ENCODE data around the gene TAGLN.
A peak's percentile ranks its signal among the peaks of the same experiment; 100 is the strongest.

The TAGLN gene

DNA sequence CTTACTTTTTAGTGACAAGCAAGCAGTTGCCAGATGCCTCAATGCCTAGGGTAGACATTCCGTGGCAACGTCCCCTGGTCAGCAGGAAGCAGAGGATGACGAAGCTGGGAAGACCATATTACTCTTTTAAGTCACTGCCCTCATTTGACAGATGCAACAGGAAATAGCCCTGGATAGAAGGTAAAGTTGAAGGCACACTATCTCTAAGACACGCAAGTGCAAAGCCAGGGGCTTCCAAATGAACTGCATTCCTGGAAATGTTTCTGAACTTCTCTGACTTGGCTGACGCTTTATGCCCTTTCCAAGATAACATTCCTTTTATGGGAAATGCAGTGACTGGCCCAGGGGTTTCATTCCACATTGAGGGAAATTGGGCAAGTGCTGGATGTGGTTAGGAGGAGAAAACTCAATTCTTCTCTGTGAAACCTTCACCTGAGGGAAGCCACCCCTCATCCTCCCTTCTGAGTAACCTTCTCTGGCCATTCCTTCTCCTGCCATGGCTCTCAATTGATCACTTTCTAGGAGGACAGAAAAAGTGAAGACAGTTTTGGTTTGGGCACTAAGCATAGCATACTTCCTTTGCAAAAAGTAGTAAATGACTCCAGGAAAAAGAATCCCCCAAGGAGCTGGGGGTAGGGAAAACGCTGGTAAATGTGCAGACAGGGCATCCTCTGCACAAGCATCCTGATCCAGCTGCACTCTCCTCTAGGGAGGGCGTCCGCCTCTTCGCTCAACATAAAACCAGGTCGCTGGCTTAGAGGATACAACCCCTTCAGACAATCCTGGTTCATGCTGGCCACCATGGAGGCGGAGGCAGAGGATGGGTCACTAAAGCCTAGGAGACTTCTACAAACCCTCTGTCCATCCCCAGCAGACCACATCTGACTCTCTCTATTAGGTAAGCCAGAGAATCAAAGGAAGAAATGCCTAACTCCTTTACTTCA, 18.2 kb downstream of the TAGLN start:
- DNase-seq = no peak

- DNase-seq = no peak
Observed at GRCh38 chr11:117218133-117218915, 19.2 kb downstream of the TAGLN start.

DNA sequence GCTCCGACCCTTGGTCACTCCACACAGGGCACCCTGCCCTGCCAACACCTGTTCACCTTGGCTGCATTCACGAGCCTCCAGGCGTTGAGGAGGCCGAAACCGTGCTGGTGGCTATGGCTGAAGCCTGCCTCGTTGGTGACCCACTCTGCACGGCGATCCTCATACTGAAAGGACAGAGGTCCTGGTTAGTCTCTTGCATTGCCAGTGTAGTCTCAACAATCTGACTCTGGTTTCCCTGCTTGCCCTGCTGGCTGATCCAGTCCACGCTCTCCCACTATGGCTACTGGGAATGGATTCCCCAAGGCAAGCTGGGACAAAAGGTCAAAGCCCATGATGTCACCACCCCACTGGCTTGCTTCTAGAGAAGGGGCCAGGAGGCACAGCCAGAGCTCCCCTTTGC, 19.8 kb downstream of the TAGLN start:
- no peak for DNase-seq

DNA sequence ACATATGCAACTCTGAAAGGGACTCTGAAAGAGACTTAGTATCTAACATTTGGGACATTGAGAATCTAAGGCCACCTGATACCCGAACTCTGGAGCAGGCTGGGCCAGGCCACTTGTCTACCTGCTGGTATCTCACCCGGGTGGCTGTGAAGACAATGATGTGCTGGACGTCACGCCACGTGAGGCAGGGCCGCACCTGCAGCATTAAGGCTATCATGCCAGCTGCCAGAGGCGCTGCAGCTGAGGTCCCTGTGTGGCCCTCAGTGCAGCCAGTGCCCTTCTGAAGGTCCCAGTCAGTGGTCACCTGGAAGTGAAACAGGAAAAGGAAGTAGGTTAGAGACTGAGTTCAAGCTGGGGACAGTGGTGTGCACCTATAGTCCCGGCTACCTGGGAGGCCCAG, 20.3 kb downstream of the TAGLN start:
- DNase-seq = no peak

- DNase-seq = no peak
Observed at GRCh38 chr11:117219995-117220394, 20.8 kb downstream of the TAGLN start.

DNA sequence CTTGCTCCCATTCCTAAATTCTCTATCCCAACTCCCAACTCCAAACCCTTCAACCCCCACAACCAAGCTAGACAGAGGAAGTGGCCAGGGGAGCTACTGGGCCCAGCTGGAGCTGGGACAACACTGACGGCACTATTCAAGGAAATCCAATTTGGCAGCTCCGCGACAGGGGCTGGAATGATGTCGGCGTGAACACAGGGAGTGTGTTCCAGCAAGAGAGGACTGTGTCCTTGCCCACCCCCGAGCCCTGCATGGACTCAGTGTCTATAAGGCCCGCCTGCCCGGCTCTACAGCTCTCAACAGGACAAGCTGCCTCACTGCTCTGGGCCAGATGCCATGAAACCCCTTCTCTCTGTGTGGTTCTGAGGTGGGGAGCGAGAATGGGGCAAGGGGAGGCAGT, 21.4 kb downstream of the TAGLN start:
- no peak for DNase-seq

GRCh38 chr11:117220999-117221774, 22.0 kb downstream of the TAGLN start:
- no peak for DNase-seq

- no peak for DNase-seq
Observed at GRCh38 chr11:117221775-117222517, 22.8 kb downstream of the TAGLN start.

DNA sequence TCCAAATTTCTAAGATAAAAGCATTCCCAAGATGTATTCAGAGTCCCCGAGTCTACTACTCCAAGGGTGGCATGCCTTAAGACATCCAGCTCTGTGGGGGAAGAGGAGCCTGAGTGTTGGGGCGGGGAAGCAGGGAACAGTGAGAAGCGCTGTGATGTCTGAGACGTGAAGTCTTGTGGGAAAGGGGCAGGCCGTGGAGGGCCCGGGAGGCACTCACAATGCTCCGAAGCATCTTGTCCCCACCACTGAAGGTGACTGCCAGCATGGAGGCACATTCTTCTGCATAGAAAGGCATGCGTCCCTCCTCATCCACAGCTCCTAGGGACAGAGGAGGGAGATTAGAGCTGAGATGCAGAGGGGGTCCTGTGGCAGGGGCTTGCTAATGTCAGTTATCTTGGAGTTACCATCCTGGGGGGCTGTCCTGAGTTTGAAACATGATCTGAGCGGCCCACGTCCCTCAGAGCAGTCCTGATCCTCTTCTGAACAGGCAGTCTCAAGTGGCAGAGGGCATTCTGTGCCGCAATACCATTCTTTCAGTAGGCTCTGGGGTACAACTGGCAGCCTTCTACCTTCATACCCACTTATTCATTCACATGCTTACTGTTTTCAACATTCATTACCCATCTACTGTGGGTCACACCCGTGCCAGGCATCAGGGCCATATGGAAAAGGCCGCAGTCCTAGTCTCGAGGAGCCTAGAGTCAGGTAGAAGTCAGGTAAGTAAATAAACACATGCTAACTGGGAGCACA, 24.0 kb downstream of the TAGLN start:
- DNase-seq = no peak

- DNase-seq = no peak
Observed at GRCh38 chr11:117223741-117224689, 24.8 kb downstream of the TAGLN start.

- no peak for DNase-seq
Observed at GRCh38 chr11:117225553-117226170, 26.5 kb downstream of the TAGLN start.

DNA sequence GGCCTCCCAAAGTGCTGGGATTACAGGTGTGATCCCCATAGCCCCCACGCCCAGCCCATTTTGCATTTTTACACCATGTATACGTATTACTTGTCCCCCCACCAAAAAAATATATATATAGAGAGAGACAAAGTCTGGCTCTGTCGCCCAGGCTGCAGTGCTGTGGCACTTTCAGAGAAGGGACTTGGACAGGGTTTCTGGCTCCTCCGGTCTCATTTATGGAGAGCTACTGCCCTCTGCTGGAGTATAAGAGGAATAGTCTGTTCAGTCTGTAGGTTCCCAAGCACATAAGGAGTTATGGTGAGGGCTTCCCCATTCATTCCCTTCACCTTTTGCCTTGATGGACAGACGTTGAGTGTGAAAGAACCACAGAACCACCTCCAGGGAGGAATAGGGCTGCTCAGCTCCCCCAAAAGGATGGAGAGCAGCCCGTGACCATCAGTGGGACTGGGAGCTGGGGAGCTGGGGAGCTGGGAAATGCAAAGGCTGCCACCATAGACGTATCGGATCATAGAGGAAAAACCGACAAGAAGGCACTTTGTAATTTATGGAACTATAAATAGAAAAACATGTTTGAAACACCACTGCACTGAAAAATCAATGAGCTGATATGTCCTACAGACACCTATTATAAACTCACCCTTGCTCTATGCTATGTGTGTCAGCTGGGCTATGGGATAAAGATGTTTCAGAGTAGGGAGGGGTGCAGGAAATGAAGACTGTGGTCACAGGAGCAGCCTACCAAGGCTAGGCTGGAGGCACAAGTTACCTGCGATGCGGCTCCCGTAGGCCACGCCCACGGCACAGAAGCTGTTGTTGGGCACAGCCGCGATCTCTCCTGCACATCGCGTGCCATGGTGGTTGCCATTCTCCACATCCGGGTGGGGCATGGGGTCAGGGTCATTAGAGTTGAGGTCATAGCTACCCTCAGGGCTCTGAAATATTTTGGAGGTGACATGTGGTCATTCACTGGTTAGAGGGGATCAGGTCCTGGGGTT, 27.5 kb downstream of the TAGLN start:
- DNase-seq = peak in 3 of 5 experiments; percentile 30 to 84 (median 48)

- no peak for DNase-seq
Observed at GRCh38 chr11:117228091-117228490, 28.9 kb downstream of the TAGLN start.

DNA sequence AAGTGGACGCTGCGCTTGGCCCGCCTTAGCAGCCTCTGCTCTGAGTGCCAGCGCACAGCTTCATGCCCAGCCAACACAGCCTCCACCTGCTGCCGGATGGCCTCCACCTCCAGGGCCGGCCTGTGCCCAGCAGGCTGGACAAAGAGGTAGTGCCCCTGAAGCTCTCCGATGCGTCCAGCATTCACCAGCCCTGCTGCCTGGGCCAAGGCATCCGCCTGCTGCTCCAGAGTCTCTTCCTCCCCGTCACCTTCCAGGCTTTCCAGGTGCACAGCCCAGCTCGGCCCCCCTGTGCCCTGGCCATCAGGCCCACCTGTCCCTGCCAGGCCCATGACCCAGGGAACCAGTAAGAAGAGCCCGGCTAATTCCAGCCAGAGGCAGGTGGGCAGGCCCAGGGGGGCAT, 30.2 kb downstream of the TAGLN start:
- DNase-seq = no peak

DNA sequence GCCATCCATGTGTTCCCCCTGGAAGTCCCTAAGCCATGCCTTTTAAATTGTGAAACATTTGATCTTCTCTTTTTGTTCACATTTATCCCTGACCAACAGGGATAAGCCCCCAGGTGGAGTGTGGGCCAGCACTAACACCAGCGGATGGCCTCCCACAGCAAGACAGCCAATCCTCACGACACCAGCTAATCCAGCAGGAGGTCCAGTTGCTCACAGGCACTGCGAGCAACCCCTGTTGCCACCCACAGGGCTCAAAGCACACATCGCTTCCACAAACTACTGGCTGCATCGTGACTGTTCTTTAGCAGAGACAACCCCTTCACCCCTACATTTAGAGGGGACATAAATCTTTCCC, 30.7 kb downstream of the TAGLN start:
- no peak for DNase-seq

DNA sequence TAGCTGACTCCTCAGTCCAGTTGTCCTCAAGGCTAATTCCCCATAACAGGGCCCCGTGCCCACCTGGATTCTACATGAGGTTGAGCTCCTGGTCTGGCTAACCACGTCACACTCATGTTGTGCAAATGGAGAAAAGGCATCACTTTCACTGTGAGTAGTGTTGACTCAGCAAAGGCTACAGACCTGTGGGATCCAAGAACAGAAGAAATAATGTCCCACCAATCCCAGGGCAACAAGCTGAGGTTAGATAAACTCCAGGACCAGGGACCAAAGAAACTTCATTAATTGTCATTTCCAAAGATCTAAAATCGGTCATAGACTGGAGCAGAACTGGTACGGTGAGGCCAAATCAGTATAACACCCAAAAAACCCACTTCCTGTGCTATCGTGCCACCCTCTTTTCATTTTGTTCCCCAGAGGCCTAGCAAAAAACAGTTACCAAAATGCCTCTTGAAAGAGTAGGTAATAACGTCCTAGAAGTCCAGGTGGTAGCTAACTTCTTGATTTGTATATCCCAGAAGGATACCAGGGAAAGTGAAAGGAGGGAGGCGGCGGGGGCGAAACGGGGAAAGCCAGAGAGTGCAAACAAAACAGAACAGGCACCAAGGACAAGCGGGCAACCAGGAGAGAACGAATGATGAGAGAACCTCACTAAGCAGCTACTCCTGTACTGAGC, 31.3 kb downstream of the TAGLN start:
- peak in 3 of 5 experiments; percentile 19 to 91 (median 67) for DNase-seq

DNA sequence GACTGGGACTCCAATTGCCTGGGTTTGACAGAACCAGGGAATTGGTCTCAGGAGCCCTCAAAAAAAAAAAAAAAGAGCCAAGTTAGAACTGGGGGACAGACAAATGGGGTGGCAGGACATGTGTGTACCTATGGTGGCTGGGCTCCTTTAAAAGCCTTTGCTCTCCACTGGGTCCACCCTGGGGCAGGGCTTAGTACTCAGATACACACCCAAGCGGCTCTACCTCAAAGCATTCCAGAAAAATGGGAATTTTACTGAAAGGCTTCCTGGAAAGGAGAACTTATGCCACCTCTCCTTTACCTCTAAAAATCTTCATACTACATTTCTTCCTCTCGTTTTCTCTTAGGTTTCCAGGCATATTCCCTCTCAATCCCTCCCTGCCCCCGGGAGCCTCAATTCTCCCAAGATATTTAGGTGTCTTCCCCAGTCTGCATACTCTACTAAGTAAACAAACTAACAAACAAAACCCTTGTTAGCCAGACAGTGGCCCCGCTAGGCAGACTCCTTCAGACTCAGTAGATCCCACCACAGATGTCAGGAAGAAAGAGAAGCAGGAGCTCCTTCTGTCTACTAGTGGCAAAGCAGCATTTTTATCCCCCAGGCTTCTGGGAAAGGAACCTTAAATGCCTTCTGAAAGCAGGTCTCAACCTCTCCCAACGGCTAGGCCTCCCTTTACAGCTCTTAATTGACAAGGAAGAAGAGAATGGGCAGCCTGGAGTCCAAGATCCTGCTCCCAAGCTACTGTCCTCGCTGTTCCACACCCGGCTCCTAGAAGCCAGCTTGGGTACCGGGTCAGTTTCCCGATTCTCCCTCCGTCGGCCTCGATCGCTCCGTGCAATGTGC, 32.0 kb downstream of the TAGLN start:
- peak in 1 of 5 experiments; percentile 11 for DNase-seq
